Measurements from ENCODE around the gene COA3.
A peak's percentile ranks its signal among the peaks of the same experiment; 100 is the strongest.

Gene COA3

DNA sequence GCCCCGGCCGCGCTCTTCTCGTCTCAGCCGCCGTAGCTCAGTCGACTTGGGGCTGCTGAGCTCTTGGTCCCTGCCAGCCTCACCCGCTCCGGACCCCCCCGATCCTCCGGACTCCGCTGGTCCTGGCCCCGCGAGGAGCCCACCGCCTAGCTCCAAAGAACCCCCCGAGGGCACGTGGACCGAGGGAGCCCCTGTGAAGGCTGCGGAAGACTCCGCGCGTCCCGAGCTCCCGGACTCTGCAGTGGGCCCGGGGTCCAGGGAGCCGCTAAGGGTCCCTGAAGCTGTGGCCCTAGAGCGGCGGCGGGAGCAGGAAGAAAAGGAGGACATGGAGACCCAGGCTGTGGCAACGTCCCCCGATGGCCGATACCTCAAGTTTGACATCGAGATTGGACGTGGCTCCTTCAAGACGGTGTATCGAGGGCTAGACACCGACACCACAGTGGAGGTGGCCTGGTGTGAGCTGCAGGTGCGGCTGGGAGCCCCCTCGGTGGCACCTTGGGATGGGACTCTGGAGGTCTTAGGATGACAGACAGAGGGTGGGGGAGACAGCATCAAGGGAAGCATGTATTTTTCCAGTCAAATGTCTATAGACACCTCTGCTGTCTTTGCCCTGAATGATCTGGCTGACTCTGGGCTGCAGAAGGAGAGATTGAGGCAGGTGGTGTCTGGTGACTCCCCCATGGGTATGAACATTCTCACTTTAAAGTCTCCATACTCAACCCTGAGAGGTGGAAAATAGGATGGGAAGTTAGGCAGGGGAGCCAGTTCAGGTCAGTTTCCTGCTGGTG is 17.5 kb downstream of the COA3 start:
- peak overlapping the region; percentile 94 for H3K14ac ChIP-seq (ENCODE audit: low read length)
- peak overlapping the region; percentile 89 for H2BK15ac ChIP-seq (ENCODE audit: low read length)
- no peak overlapping the region for H3K27ac ChIP-seq (replicated peaks; ENCODE audit: low read length)
- H2AFZ ChIP-seq (ENCODE audit: low read length) = no peak overlapping the region
- peak overlapping the region in 1 of 2 donors; percentile 79 for H3K4me3 ChIP-seq (ENCODE audit: low read length in 2 of 2)
- H3K9me3 ChIP-seq (replicated peaks in 1 of 2; ENCODE audit: control insufficient read depth in 2 of 2, insufficient read depth in 1 of 2, low read depth in 1 of 2, low read length in 2 of 2) = no peaks in the 10 kb centered on the region
- no peak overlapping the region for H2BK120ac ChIP-seq (ENCODE audit: low read depth, low read length)
- H3K9ac ChIP-seq (ENCODE audit: low read depth, low read length, poor library complexity) = peak overlapping the region; percentile 65
- H3K27me3 ChIP-seq (ENCODE audit: control insufficient read depth in 3 of 3, insufficient read depth in 3 of 3, low read depth in 1 of 3, low read length in 3 of 3) = peaks cover 0 to 25% (median 8%) of the 10 kb centered on the region in 3 experiments
- no CpG with 5 or more reads among the region's 39 CpGs for WGBS, 2 donors (ENCODE audit: extremely low coverage in 2 of 2, insufficient read length in 2 of 2, insufficient replicate concordance in 1 of 2)
- peaks cover 14 to 39% of the 10 kb centered on the region in 2 donors for H3K36me3 ChIP-seq (replicated peaks in 1 of 2; ENCODE audit: control insufficient read depth in 2 of 2, insufficient read depth in 2 of 2, low read length in 2 of 2)
- H3K4me2 ChIP-seq (ENCODE audit: insufficient read depth, low read length, poor library complexity, severe bottlenecking) = peak overlapping the region; percentile 89
- H4K8ac ChIP-seq (ENCODE audit: low read depth, low read length) = no peak overlapping the region
- peak overlapping the region; percentile 23 for H3K4ac ChIP-seq (ENCODE audit: low read length)
- no peak overlapping the region for H4K91ac ChIP-seq (ENCODE audit: low read depth, low read length, poor library complexity)
- peaks cover 0 to 9% of the 10 kb centered on the region in 2 donors for H3K4me1 ChIP-seq (ENCODE audit: control insufficient read depth in 2 of 2, insufficient read depth in 1 of 2, low read depth in 1 of 2, low read length in 2 of 2)
- peak overlapping the region; percentile 42 for H2BK5ac ChIP-seq (ENCODE audit: low read length)
- no peak for DNase-seq (ENCODE audit: low spot score)
- no peak overlapping the region for H2AK5ac ChIP-seq (ENCODE audit: low read depth, low read length)
- H3K79me1 ChIP-seq (ENCODE audit: low read depth, low read length) = no peaks in the 10 kb centered on the region
- peak overlapping the region; percentile 90 for H3K23ac ChIP-seq (ENCODE audit: low read depth, low read length, poor library complexity)
- H3K18ac ChIP-seq (ENCODE audit: low read length) = peak overlapping the region; percentile 96
- no peak overlapping the region for H2BK12ac ChIP-seq (ENCODE audit: low read length)

DNA sequence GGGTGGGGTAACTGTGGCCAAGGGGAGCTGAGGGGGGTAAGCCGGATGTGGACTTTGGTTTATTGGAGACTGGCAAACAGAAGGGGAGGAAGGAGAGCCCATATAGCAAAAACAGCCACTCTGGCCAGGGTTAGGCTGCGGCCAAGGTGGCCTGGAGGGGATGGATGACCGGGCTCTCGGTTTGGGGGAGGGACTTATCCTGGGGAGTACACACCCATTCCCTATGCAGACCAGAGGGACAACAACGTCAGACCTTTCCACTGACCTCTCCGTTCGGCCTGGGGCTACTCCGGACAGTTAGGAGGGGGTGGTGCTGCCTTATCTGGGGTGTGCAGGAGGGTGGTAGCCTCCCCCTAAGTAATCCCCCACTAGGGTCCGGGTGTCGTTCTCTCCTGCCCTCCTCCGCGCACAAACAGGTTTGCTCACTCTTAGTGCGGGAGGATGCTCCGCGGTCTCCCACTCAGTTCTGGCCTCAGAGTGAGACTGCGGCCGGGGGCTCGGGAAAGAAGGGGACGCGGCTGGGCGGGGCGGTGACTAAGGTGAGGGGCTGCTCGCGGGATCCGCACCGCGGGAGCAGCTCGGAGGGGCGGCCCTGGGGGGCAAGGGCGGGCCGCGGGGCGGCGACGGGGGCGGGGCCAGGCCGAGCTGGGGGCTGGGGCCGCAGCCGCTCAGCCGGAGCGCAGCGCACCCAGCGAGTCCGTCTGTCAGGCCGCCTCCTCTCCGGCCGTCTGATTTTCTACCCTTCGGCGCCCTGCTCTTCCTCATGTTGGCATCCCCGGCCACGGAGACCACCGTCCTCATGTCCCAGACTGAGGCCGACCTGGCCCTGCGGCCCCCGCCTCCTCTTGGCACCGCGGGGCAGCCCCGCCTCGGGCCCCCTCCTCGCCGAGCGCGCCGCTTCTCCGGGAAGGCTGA is 18.3 kb downstream of the COA3 start, which contains the start of gene WNK4:
WNK4 (plus strand) TSS at position 675 of the 915 bp plus-strand sequence; CDS start at position 764, 89 bp downstream.
- H3K9ac ChIP-seq (ENCODE audit: low read depth, low read length, poor library complexity) = peak within 1 kb of the TSS; percentile 65
- H3K4me1 ChIP-seq (ENCODE audit: control insufficient read depth in 2 of 2, insufficient read depth in 1 of 2, low read depth in 1 of 2, low read length in 2 of 2) = peaks cover 0 to 9% of the 10 kb centered on the region in 2 donors
- no CpG with 5 or more reads among the region's 65 CpGs for WGBS, 2 donors (ENCODE audit: extremely low coverage in 2 of 2, insufficient read length in 2 of 2, insufficient replicate concordance in 1 of 2)
- H2AK5ac ChIP-seq (ENCODE audit: low read depth, low read length) = no peak within 1 kb of the TSS
- no peak within 1 kb of the TSS for H4K91ac ChIP-seq (ENCODE audit: low read depth, low read length, poor library complexity)
- H4K8ac ChIP-seq (ENCODE audit: low read depth, low read length) = no peak within 1 kb of the TSS
- peaks cover 19 to 48% of the 10 kb centered on the region in 2 donors for H3K36me3 ChIP-seq (replicated peaks in 1 of 2; ENCODE audit: control insufficient read depth in 2 of 2, insufficient read depth in 2 of 2, low read length in 2 of 2)
- peak within 1 kb of the TSS; percentile 42 for H2BK5ac ChIP-seq (ENCODE audit: low read length)
- peak within 1 kb of the TSS in 1 of 2 donors; percentile 79 for H3K4me3 ChIP-seq (ENCODE audit: low read length in 2 of 2)
- H3K4me2 ChIP-seq (ENCODE audit: insufficient read depth, low read length, poor library complexity, severe bottlenecking) = peak within 1 kb of the TSS; percentile 89
- no peaks in the 10 kb centered on the region for H3K9me3 ChIP-seq (replicated peaks in 1 of 2; ENCODE audit: control insufficient read depth in 2 of 2, insufficient read depth in 1 of 2, low read depth in 1 of 2, low read length in 2 of 2)
- peak within 1 kb of the TSS; percentile 89 for H2BK15ac ChIP-seq (ENCODE audit: low read length)
- peaks cover 0 to 25% (median 8%) of the 10 kb centered on the region in 3 experiments for H3K27me3 ChIP-seq (ENCODE audit: control insufficient read depth in 3 of 3, insufficient read depth in 3 of 3, low read depth in 1 of 3, low read length in 3 of 3)
- peak within 1 kb of the TSS; percentile 96 for H3K18ac ChIP-seq (ENCODE audit: low read length)
- H3K14ac ChIP-seq (ENCODE audit: low read length) = peak within 1 kb of the TSS; percentile 94
- no peaks in the 10 kb centered on the region for H3K79me1 ChIP-seq (ENCODE audit: low read depth, low read length)
- no peak within 1 kb of the TSS for H2BK12ac ChIP-seq (ENCODE audit: low read length)
- peak within 1 kb of the TSS; percentile 23 for H3K4ac ChIP-seq (ENCODE audit: low read length)
- peak within 1 kb of the TSS; percentile 90 for H3K23ac ChIP-seq (ENCODE audit: low read depth, low read length, poor library complexity)
- no peak within 1 kb of the TSS for H2AFZ ChIP-seq (ENCODE audit: low read length)
- H3K27ac ChIP-seq (replicated peaks; ENCODE audit: low read length) = no peak within 1 kb of the TSS
- no peak within 1 kb of the TSS for H2BK120ac ChIP-seq (ENCODE audit: low read depth, low read length)
- DNase-seq (ENCODE audit: low spot score) = peak; percentile 42

DNA sequence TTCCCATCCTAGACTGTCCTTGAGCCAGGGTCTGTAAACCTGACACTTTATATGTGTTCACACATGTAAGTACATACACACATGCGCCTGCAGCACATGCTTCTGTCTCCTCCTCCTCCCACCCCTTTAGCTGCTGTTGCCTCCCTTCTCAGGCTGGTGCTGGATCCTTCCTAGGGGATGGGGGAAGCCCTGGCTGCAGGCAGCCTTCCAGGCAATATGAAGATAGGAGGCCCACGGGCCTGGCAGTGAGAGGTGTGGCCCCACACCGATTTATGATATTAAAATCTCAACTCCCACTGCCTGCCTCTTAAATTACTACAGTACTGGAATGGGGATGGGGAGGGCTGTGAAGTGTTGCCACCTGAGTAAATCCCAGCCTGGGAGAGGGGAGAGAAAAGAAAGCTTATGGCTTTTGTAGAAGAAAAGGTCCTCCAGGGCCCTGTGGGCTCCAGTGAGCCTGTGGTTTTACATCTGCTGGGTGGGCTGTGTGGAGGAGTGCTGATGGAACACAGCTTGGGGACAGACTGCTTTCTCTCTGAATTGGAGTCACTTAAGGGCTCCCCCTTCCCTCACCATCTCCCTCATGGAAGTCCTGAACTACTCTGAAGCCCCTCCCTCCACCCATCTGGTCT is 19.1 kb downstream of the COA3 start:
- Histone ChIP-seq H3K23ac (ENCODE audit: low read depth, low read length, poor library complexity) (no peak overlapping the region), H3K4me3 (ENCODE audit: low read length in 2 of 2) (peak overlapping the region in 1 of 2 donors; percentile 37), H3K4me1 (ENCODE audit: control insufficient read depth in 2 of 2, insufficient read depth in 1 of 2, low read depth in 1 of 2, low read length in 2 of 2) (peaks cover 0 to 9% of the 10 kb centered on the region in 2 donors), H3K9me3 (replicated peaks in 1 of 2; ENCODE audit: control insufficient read depth in 2 of 2, insufficient read depth in 1 of 2, low read depth in 1 of 2, low read length in 2 of 2) (no peaks in the 10 kb centered on the region), H3K4ac (ENCODE audit: low read length) (no peak overlapping the region), H2AK5ac (ENCODE audit: low read depth, low read length) (no peak overlapping the region), H3K4me2 (ENCODE audit: insufficient read depth, low read length, poor library complexity, severe bottlenecking) (no peak overlapping the region), H3K27ac (replicated peaks; ENCODE audit: low read length) (no peak overlapping the region), H4K8ac (ENCODE audit: low read depth, low read length) (no peak overlapping the region), H2AFZ (ENCODE audit: low read length) (no peak overlapping the region), H3K79me1 (ENCODE audit: low read depth, low read length) (no peaks in the 10 kb centered on the region), H3K14ac (ENCODE audit: low read length) (no peak overlapping the region), H2BK12ac (ENCODE audit: low read length) (no peak overlapping the region), H3K36me3 (replicated peaks in 1 of 2; ENCODE audit: control insufficient read depth in 2 of 2, insufficient read depth in 2 of 2, low read length in 2 of 2) (peaks cover 19 to 55% of the 10 kb centered on the region in 2 donors), H3K27me3 (ENCODE audit: control insufficient read depth in 3 of 3, insufficient read depth in 3 of 3, low read depth in 1 of 3, low read length in 3 of 3) (peaks cover 0 to 23% (median 8%) of the 10 kb centered on the region in 3 experiments), H3K18ac (ENCODE audit: low read length) (no peak overlapping the region), H3K9ac (ENCODE audit: low read depth, low read length, poor library complexity) (no peak overlapping the region), H2BK15ac (ENCODE audit: low read length) (no peak overlapping the region), H4K91ac (ENCODE audit: low read depth, low read length, poor library complexity) (no peak overlapping the region), H2BK120ac (ENCODE audit: low read depth, low read length) (no peak overlapping the region), H2BK5ac (ENCODE audit: low read length) (no peak overlapping the region)
- no CpG with 5 or more reads among the region's 3 CpGs for WGBS, 2 donors (ENCODE audit: extremely low coverage in 2 of 2, insufficient read length in 2 of 2, insufficient replicate concordance in 1 of 2)
- no peak for DNase-seq (ENCODE audit: low spot score)
